Measurements from ENCODE around the gene PTPN2. TPM values are rescaled to one million over a fixed set of nuclear protein-coding genes. Genes with fewer than 3 reads are reported as not detected.

PTPN2 gene
- total and polyA plus RNA-seq, 2 experiments from 2014 or later, result 24.7 to 25.4 TPM

- H3K27ac ChIP-seq, result no peak overlapping the region
- no peaks in the 10 kb centered on the region for H3K36me3 ChIP-seq
- no peaks in the 10 kb centered on the region for H3K9me3 ChIP-seq (ENCODE audit: low read depth)
- no peak for DNase-seq (ENCODE audit: low read depth in 1 of 2, low spot score in 1 of 2)
- TF ChIP-seq CTCF (IDR thresholded peaks at IDR 0.05; ENCODE audit: low read depth, low read length), result no peak
- no peak overlapping the region for H3K4me3 ChIP-seq
- no peaks in the 10 kb centered on the region for H3K4me1 ChIP-seq (ENCODE audit: low read depth)
- no peaks in the 10 kb centered on the region for H3K27me3 ChIP-seq
These were observed 111.9 kb downstream of the PTPN2 start for GRCh38 chr18:12772111-12772510.

- no peaks in the 10 kb centered on the region for H3K36me3 ChIP-seq
- no peak overlapping the region for H3K4me3 ChIP-seq
- no peak for TF ChIP-seq CTCF (IDR thresholded peaks at IDR 0.05; ENCODE audit: low read depth, low read length)
- no peaks in the 10 kb centered on the region for H3K9me3 ChIP-seq (ENCODE audit: low read depth)
- H3K4me1 ChIP-seq (ENCODE audit: low read depth), result no peaks in the 10 kb centered on the region
- no peak for DNase-seq (ENCODE audit: low read depth in 1 of 2, low spot score in 1 of 2)
- H3K27me3 ChIP-seq, result no peaks in the 10 kb centered on the region
- H3K27ac ChIP-seq, result no peak overlapping the region
These were observed 113.4 kb downstream of the PTPN2 start for GRCh38 chr18:12770469-12771219.

- Histone ChIP-seq H3K27me3 (no peaks in the 10 kb centered on the region), H3K36me3 (no peaks in the 10 kb centered on the region), H3K27ac (no peak overlapping the region), H3K4me1 (ENCODE audit: low read depth) (no peaks in the 10 kb centered on the region), H3K9me3 (ENCODE audit: low read depth) (no peaks in the 10 kb centered on the region), H3K4me3 (no peak overlapping the region)
- TF ChIP-seq CTCF (IDR thresholded peaks at IDR 0.05; ENCODE audit: low read depth, low read length), result no peak
- DNase-seq (ENCODE audit: low read depth in 1 of 2, low spot score in 1 of 2), result peak in 1 of 2 donors; percentile 9
These were observed 114.2 kb downstream of the PTPN2 start for GRCh38 chr18:12769644-12770440.

- TF ChIP-seq CTCF (IDR thresholded peaks at IDR 0.05; ENCODE audit: low read depth, low read length), result no peak
- H3K4me1 ChIP-seq (ENCODE audit: low read depth), result no peaks in the 10 kb centered on the region
- H3K4me3 ChIP-seq, result no peak overlapping the region
These were observed 114.9 kb downstream of the PTPN2 start for GRCh38 chr18:12769136-12769535.

GRCh38 chr18:12768625-12769024 lies 115.4 kb downstream of the PTPN2 start:
- peak in 1 of 2 donors; percentile 19 for DNase-seq (ENCODE audit: low read depth in 1 of 2, low spot score in 1 of 2)
- no peak overlapping the region for H3K27ac ChIP-seq
- H3K9me3 ChIP-seq (ENCODE audit: low read depth), result no peaks in the 10 kb centered on the region
- H3K36me3 ChIP-seq, result no peaks in the 10 kb centered on the region
- no peaks in the 10 kb centered on the region for H3K4me1 ChIP-seq (ENCODE audit: low read depth)
- H3K27me3 ChIP-seq, result no peaks in the 10 kb centered on the region
- TF ChIP-seq CTCF (IDR thresholded peaks at IDR 0.05; ENCODE audit: low read depth, low read length), result no peak
- H3K4me3 ChIP-seq, result no peak overlapping the region

More at GRCh38 chr18:12769136-12769535, 114.9 kb downstream of the PTPN2 start:
- H3K36me3 ChIP-seq, result no peaks in the 10 kb centered on the region
- H3K9me3 ChIP-seq (ENCODE audit: low read depth), result no peaks in the 10 kb centered on the region
- no peaks in the 10 kb centered on the region for H3K27me3 ChIP-seq
- H3K27ac ChIP-seq, result no peak overlapping the region
- no peak for DNase-seq (ENCODE audit: low read depth in 1 of 2, low spot score in 1 of 2)

Data from cardiac muscle cell (in vitro differentiated cells and primary cell).